PC-3 (cell line): ENCODE measurements around the gene FHIP1A. TPM values are rescaled to one million over a fixed set of nuclear protein-coding genes. Genes with fewer than 3 reads are reported as not detected.
A peak's percentile ranks its signal among the peaks of the same experiment; 100 is the strongest.

ENCODE experiments used
- ATAC-seq: fragments of 200-7000 bp; cut with Tn5 transposase; 2 replicates; pipeline ENCODE4 v1.9.1; 2020; ENCODE audit warnings: mild to moderate bottlenecking, moderate library complexity
- BruUV-seq: library from RNA; stranded (reverse); fragments of 400-500 nt; replicated peaks from 2 replicates; lab custom pipeline; 2021; lab: Mats Ljungman, UMichigan
- CTCF ChIA-PET: fragments of 300-600 bp; sonication (Branson Sonifier 250); formaldehyde crosslinking; loops from one replicate; lab custom pipeline; 2022; ENCODE audit warnings: antibody characterized with exemption; lab: Charles Lee
- POLR2A ChIA-PET: fragments of 300-600 bp; sonication (Branson Sonifier 250); formaldehyde crosslinking; loops from one replicate; lab custom pipeline; 2022; ENCODE audit warnings: antibody characterized with exemption; ENCODE audit not compliant: unreplicated experiment; lab: Charles Lee
- DNase-seq: peaks from one replicate; pipeline ENCODE4 v3.0.0-alpha.2; 2015
- H2AFZ ChIP-seq: fragments of 300-600 bp; sonication (generic); 2 replicates; pipeline ENCODE4 v1.6.0; 2016; ENCODE audit warnings: antibody characterized with exemption, low read length
- H3F3A ChIP-seq: fragments of 300-600 bp; sonication (generic); one replicate; pipeline ENCODE4 v1.6.0; 2017; ENCODE audit warnings: antibody characterized with exemption, low read length, control low read depth, mild to moderate bottlenecking; ENCODE audit not compliant: unreplicated experiment
- H3K27ac ChIP-seq: fragments of 300-600 bp; sonication (generic); 2 replicates; pipeline ENCODE4 v1.5.1; 2016; ENCODE audit warnings: mild to moderate bottlenecking, low read length
- H3K27me3 ChIP-seq: fragments of 300-600 bp; sonication (generic); 2 replicates; pipeline ENCODE4 v1.6.1; 2016; ENCODE audit warnings: low read length, mixed read lengths
- H3K36me3 ChIP-seq: fragments of 300-600 bp; sonication (generic); 2 replicates; pipeline ENCODE4 v1.6.1; 2016; ENCODE audit warnings: low read depth, mixed run types, low read length, mixed read lengths
- H3K4me1 ChIP-seq: fragments of 300-600 bp; sonication (generic); 2 replicates; pipeline ENCODE4 v1.5.1; 2016; ENCODE audit warnings: low read length; ENCODE audit not compliant: insufficient read depth
- H3K4me2 ChIP-seq: fragments of 300-600 bp; sonication (generic); 2 replicates; pipeline ENCODE4 v1.6.0; 2016; ENCODE audit warnings: low read length
- H3K4me3 ChIP-seq: fragments of 300-600 bp; sonication (generic); 2 replicates; pipeline ENCODE4 v1.5.1; 2016; ENCODE audit warnings: mild to moderate bottlenecking, low read length, mixed read lengths
- H3K79me2 ChIP-seq: fragments of 300-600 bp; sonication (generic); 2 replicates; pipeline ENCODE4 v1.6.1; 2017; ENCODE audit warnings: low read length, mixed read lengths
- H3K9ac ChIP-seq: fragments of 300-600 bp; sonication (generic); 2 replicates; pipeline ENCODE4 v1.6.0; 2016; ENCODE audit warnings: mild to moderate bottlenecking, low read length
- H3K9me2 ChIP-seq: fragments of 300-600 bp; sonication (generic); replicated peaks from 2 replicates; pipeline ENCODE4 v1.6.1; 2016; ENCODE audit warnings: mixed run types, low read length, mixed read lengths
- H3K9me3 ChIP-seq: fragments of 300-600 bp; sonication (generic); 2 replicates; pipeline ENCODE4 v1.6.1; 2016; ENCODE audit warnings: low read length, mixed read lengths
- H4K20me1 ChIP-seq: fragments of 300-600 bp; sonication (generic); 2 replicates; pipeline ENCODE4 v1.6.1; 2016; ENCODE audit warnings: low read length, mixed read lengths
- CTCF ChIP-seq: fragments of 300-600 bp; sonication (generic); conservative IDR thresholded peaks from 2 replicates; pipeline ENCODE4 v1.5.1; 2017; ENCODE audit warnings: antibody characterized with exemption, low read depth, mild to moderate bottlenecking, low read length
- EZH2 ChIP-seq: fragments of 300-600 bp; sonication (generic); IDR thresholded peaks from one replicate; pipeline ENCODE4 v1.6.1; 2017; ENCODE audit warnings: antibody characterized with exemption, mild to moderate bottlenecking, low read length; ENCODE audit not compliant: unreplicated experiment
- EZH2phosphoT487 ChIP-seq: fragments of 300-600 bp; sonication (generic); IDR thresholded peaks from 2 replicates; pipeline ENCODE4 v1.6.1; 2018; ENCODE audit warnings: mild to moderate bottlenecking, antibody characterized with exemption, low read length, borderline replicate concordance
- intact Hi-C: fragments of 100-400 bp; cut with micrococcal nuclease; formaldehyde crosslinking; loops from 2 replicates; pipeline ENCODE4 v1.9.0; 2023
- total RNA-seq: library from RNA; depleted of rRNA; stranded (reverse); fragments of >200 nt; gene quantifications from 2 replicates; pipeline ENCODE4 v1.2.3, GENCODE V29; 2014

Gene FHIP1A
- total RNA-seq, 1 experiment from 2014 or later, result 11.3 TPM

GRCh38 chr4:151418856-151419255 lies 9.9 kb downstream of the FHIP1A start:
- TF ChIP-seq CTCF, result no peak
- TF ChIP-seq EZH2phosphoT487, result no peak
- TF ChIP-seq EZH2, result no peak
- Histone ChIP-seq H3F3A (peaks cover 7% of the 10 kb centered on the region), H3K9ac (no peak overlapping the region), H3K27me3 (no peaks in the 10 kb centered on the region), H3K4me2 (peak overlapping the region; percentile 76), H3K9me2 (no peaks in the 10 kb centered on the region), H3K36me3 (no peaks in the 10 kb centered on the region), H3K4me1 (peaks cover 56% of the 10 kb centered on the region), H3K9me3 (no peaks in the 10 kb centered on the region), H3K79me2 (peaks cover 47% of the 10 kb centered on the region), H2AFZ (no peak overlapping the region), H3K4me3 (no peak overlapping the region), H3K27ac (peak overlapping the region; percentile 93), H4K20me1 (no peaks in the 10 kb centered on the region)
- ChIA-PET POLR2A (no interaction called here), CTCF (no interaction called here)
- ATAC-seq (no peak), DNase-seq (no peak)
- BruUV-seq, result no TSS peak
- intact Hi-C loops, result loop anchor here (5.0 kb wide), 1 partner anchor 183 kb away; no protein-coding TSS in a partner anchor

GRCh38 chr4:151420250-151420807 lies 11.4 kb downstream of the FHIP1A start:
- H3K36me3 ChIP-seq, result no peaks in the 10 kb centered on the region
- BruUV-seq, result no TSS peak
- no peaks in the 10 kb centered on the region for H4K20me1 ChIP-seq
- CTCF ChIA-PET, result no interaction called here
- POLR2A ChIA-PET, result no interaction called here
- no peak overlapping the region for H3K27ac ChIP-seq
- no peak overlapping the region for H2AFZ ChIP-seq
- peaks cover 52% of the 10 kb centered on the region for H3K4me1 ChIP-seq
- peaks cover 7% of the 10 kb centered on the region for H3F3A ChIP-seq
- H3K79me2 ChIP-seq, result peaks cover 39% of the 10 kb centered on the region
- H3K9me3 ChIP-seq, result no peaks in the 10 kb centered on the region
- H3K9ac ChIP-seq, result no peak overlapping the region
- intact Hi-C loops, result no loop called here
- ATAC-seq (no peak), DNase-seq (peak; percentile 9)
- no peak overlapping the region for H3K4me2 ChIP-seq
- no peaks in the 10 kb centered on the region for H3K9me2 ChIP-seq
- no peak overlapping the region for H3K4me3 ChIP-seq
- no peaks in the 10 kb centered on the region for H3K27me3 ChIP-seq
- TF ChIP-seq CTCF (no peak; the same call in 1 of the 2 replicates), EZH2 (no peak), EZH2phosphoT487 (no peak)

DNA sequence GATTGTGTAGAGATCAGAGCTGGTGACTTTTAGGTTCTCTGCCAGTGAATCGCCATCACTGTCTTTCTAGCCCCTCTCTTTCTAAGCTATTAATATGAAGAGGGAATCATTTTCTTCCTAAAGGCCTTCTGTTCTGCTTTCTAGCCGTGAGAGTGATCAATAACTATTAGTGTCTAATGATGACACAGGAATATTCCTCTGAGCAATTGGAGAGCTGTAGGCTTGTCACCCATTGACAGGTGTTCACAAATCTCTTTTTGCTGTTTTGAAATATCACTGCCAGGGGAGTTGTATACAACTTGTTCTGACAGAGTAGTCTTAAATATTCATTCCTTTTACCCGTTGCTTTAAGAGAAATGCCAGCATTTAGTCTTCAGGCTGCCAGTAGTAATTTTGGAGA lies 13.9 kb downstream of the FHIP1A start:
- Histone ChIP-seq H3K36me3 (no peaks in the 10 kb centered on the region), H2AFZ (no peak overlapping the region), H4K20me1 (no peaks in the 10 kb centered on the region), H3K9me3 (no peaks in the 10 kb centered on the region), H3K9ac (no peak overlapping the region), H3K27ac (no peak overlapping the region), H3K4me3 (no peak overlapping the region), H3K9me2 (no peaks in the 10 kb centered on the region), H3K27me3 (no peaks in the 10 kb centered on the region), H3K79me2 (peaks cover 26% of the 10 kb centered on the region), H3K4me1 (peaks cover 33% of the 10 kb centered on the region), H3K4me2 (no peak overlapping the region), H3F3A (peaks cover 4% of the 10 kb centered on the region)
- ATAC-seq (no peak), DNase-seq (no peak)
- intact Hi-C loops, result no loop called here
- TF ChIP-seq CTCF (no peak), EZH2 (no peak), EZH2phosphoT487 (no peak)
- CTCF ChIA-PET, result no interaction called here
- no TSS peak for BruUV-seq
- POLR2A ChIA-PET, result no interaction called here
